ENCODE data around the gene NEK11.

DNA sequence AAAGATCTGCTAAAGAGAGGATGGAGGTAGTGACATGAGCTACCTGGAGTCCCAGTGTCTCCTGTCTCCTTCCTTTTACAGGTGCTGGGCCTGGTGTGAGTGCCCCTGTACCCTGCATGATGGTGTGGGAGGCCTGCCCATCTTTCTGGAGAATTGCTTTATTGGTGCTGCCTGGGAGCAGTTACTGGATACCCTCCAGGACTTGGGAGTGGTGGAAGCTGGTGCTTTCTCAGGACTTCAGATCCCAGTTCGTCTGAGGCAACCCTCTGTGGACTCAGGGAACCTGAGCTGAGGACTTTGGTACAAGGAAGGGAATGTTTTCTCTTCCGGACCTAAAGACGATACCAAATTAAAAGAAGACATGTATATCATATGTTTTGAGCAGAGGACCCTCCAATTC is 336.6 kb downstream of the NEK11 start:
- TF ChIP-seq, protein P1, sequence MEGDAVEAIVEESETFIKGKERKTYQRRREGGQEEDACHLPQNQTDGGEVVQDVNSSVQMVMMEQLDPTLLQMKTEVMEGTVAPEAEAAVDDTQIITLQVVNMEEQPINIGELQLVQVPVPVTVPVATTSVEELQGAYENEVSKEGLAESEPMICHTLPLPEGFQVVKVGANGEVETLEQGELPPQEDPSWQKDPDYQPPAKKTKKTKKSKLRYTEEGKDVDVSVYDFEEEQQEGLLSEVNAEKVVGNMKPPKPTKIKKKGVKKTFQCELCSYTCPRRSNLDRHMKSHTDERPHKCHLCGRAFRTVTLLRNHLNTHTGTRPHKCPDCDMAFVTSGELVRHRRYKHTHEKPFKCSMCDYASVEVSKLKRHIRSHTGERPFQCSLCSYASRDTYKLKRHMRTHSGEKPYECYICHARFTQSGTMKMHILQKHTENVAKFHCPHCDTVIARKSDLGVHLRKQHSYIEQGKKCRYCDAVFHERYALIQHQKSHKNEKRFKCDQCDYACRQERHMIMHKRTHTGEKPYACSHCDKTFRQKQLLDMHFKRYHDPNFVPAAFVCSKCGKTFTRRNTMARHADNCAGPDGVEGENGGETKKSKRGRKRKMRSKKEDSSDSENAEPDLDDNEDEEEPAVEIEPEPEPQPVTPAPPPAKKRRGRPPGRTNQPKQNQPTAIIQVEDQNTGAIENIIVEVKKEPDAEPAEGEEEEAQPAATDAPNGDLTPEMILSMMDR (optimal IDR thresholded peaks at IDR 0.05 in 1 of 3, IDR thresholded peaks at IDR 0.05 in 1 of 3, conservative IDR thresholded peaks at IDR 0.05 in 1 of 3; ENCODE audit: extremely low read depth in 1 of 3, insufficient read depth in 2 of 3, low read length in 3 of 3): no peak
- no peak for TF ChIP-seq EZH2 (IDR thresholded peaks at IDR 0.05; ENCODE audit: low read length)

Measured in keratinocyte (primary cell).